ENCODE measurements around the gene ATP11A. TPM values are rescaled to one million over a fixed set of nuclear protein-coding genes. Genes with fewer than 3 reads are reported as not detected.

ATP11A gene
- total RNA-seq, 1 donor from 2014 or later: 70.9 TPM

- H3K27me3 Mint-ChIP-seq: no peaks in the 10 kb centered on the region
- peaks cover 30% of the 10 kb centered on the region for H3K4me1 Mint-ChIP-seq (ENCODE audit: unreplicated experiment)
- H3K27ac Mint-ChIP-seq: no peak overlapping the region
- H3K9me3 Mint-ChIP-seq: no peaks in the 10 kb centered on the region
- H3K4me3 Mint-ChIP-seq: no peak overlapping the region
- peak; percentile 39 for DNase-seq (ENCODE audit: extremely low spot score, unreplicated experiment)
- H3K36me3 Mint-ChIP-seq: peaks cover 15% of the 10 kb centered on the region
- TF ChIP-seq, protein P1, sequence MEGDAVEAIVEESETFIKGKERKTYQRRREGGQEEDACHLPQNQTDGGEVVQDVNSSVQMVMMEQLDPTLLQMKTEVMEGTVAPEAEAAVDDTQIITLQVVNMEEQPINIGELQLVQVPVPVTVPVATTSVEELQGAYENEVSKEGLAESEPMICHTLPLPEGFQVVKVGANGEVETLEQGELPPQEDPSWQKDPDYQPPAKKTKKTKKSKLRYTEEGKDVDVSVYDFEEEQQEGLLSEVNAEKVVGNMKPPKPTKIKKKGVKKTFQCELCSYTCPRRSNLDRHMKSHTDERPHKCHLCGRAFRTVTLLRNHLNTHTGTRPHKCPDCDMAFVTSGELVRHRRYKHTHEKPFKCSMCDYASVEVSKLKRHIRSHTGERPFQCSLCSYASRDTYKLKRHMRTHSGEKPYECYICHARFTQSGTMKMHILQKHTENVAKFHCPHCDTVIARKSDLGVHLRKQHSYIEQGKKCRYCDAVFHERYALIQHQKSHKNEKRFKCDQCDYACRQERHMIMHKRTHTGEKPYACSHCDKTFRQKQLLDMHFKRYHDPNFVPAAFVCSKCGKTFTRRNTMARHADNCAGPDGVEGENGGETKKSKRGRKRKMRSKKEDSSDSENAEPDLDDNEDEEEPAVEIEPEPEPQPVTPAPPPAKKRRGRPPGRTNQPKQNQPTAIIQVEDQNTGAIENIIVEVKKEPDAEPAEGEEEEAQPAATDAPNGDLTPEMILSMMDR (conservative IDR thresholded peaks at IDR 0.05): no peak
Measured at GRCh38 chr13:112781287-112781686, 91.4 kb downstream of the ATP11A start.

DNA sequence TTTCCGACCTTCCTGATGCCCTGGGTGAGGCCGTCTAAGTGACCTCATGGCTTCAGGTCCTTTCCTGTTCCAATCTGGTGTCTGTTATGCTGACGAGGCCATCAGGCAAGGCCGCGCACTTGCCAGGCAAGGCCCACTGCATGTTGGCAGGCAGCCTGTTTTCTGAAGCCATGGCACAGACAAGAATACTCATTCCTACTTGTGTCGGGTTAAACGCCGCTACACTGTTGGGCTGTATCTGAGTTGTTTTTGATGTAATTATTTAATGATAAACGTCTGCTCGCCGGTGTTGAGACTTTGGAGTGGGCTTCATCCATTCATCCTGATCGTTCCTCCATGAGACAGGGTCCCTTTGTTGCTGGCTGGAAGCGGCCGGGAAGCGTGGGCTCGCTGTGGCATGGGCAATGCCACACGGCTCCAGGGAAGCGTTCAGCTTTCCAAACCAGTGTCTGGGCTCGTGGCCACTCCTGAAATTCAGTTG is 92.1 kb downstream of the ATP11A start:
- TF ChIP-seq, protein P1 (conservative IDR thresholded peaks at IDR 0.05): no peak
- Mint-ChIP-seq H3K36me3 (peaks cover 18% of the 10 kb centered on the region), H3K27me3 (no peaks in the 10 kb centered on the region), H3K4me1 (ENCODE audit: unreplicated experiment) (peaks cover 29% of the 10 kb centered on the region), H3K9me3 (no peaks in the 10 kb centered on the region), H3K4me3 (no peak overlapping the region), H3K27ac (peak overlapping the region; percentile 19)
- peak; percentile 58 for DNase-seq (ENCODE audit: extremely low spot score, unreplicated experiment)

GRCh38 chr13:112782429-112783010 is 92.7 kb downstream of the ATP11A start:
- H3K27me3 Mint-ChIP-seq: no peaks in the 10 kb centered on the region
- TF ChIP-seq, protein P1 (conservative IDR thresholded peaks at IDR 0.05): no peak
- H3K36me3 Mint-ChIP-seq: peaks cover 18% of the 10 kb centered on the region
- peak; percentile 50 for DNase-seq (ENCODE audit: extremely low spot score, unreplicated experiment)
- H3K4me1 Mint-ChIP-seq (ENCODE audit: unreplicated experiment): peaks cover 29% of the 10 kb centered on the region
- no peak overlapping the region for H3K4me3 Mint-ChIP-seq
- no peak overlapping the region for H3K27ac Mint-ChIP-seq
- H3K9me3 Mint-ChIP-seq: no peaks in the 10 kb centered on the region

GRCh38 chr13:112783135-112783977 is 93.5 kb downstream of the ATP11A start:
- Mint-ChIP-seq H3K4me1 (ENCODE audit: unreplicated experiment) (peaks cover 29% of the 10 kb centered on the region), H3K27me3 (no peaks in the 10 kb centered on the region), H3K9me3 (no peaks in the 10 kb centered on the region), H3K36me3 (peaks cover 18% of the 10 kb centered on the region), H3K4me3 (no peak overlapping the region), H3K27ac (peak overlapping the region; percentile 69)
- DNase-seq (ENCODE audit: extremely low spot score, unreplicated experiment): peak; percentile 49
- TF ChIP-seq, protein P1 (conservative IDR thresholded peaks at IDR 0.05): no peak

GRCh38 chr13:112783978-112784371 is 94.1 kb downstream of the ATP11A start:
- H3K9me3 Mint-ChIP-seq: no peaks in the 10 kb centered on the region
- H3K27me3 Mint-ChIP-seq: no peaks in the 10 kb centered on the region
- peak overlapping the region; percentile 69 for H3K27ac Mint-ChIP-seq
- H3K36me3 Mint-ChIP-seq: peaks cover 23% of the 10 kb centered on the region
- peak overlapping the region; percentile 48 for H3K4me3 Mint-ChIP-seq
- H3K4me1 Mint-ChIP-seq (ENCODE audit: unreplicated experiment): peaks cover 29% of the 10 kb centered on the region
- peak; percentile 44 for DNase-seq (ENCODE audit: extremely low spot score, unreplicated experiment)
- TF ChIP-seq, protein P1 (conservative IDR thresholded peaks at IDR 0.05): no peak
